Measurements from ENCODE around the gene EML4. TPM values are rescaled to one million over a fixed set of nuclear protein-coding genes. Genes with fewer than 3 reads are reported as not detected.

The EML4 gene
- total RNA-seq, 4 donors from 2014 or later = 27.4 to 96.8 (median 58.0) TPM

- TF ChIP-seq POLR2A (IDR thresholded peaks at IDR 0.05) = no peak
- TF ChIP-seq, protein P1, sequence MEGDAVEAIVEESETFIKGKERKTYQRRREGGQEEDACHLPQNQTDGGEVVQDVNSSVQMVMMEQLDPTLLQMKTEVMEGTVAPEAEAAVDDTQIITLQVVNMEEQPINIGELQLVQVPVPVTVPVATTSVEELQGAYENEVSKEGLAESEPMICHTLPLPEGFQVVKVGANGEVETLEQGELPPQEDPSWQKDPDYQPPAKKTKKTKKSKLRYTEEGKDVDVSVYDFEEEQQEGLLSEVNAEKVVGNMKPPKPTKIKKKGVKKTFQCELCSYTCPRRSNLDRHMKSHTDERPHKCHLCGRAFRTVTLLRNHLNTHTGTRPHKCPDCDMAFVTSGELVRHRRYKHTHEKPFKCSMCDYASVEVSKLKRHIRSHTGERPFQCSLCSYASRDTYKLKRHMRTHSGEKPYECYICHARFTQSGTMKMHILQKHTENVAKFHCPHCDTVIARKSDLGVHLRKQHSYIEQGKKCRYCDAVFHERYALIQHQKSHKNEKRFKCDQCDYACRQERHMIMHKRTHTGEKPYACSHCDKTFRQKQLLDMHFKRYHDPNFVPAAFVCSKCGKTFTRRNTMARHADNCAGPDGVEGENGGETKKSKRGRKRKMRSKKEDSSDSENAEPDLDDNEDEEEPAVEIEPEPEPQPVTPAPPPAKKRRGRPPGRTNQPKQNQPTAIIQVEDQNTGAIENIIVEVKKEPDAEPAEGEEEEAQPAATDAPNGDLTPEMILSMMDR (IDR thresholded peaks at IDR 0.05) = no peak
- H3K4me1 ChIP-seq = peaks cover 0 to 13% of the 10 kb centered on the region in 2 donors
- no peak overlapping the region for H3K4me3 ChIP-seq
- no peak overlapping the region for H3K27ac ChIP-seq
- no peaks in the 10 kb centered on the region for H3K9me3 ChIP-seq
- H3K36me3 ChIP-seq = no peaks in the 10 kb centered on the region
- no peak for DNase-seq
- intact Hi-C loops (cut with DNase I; ENCODE audit: low total_unique reads) = no loop called here
- no peaks in the 10 kb centered on the region for H3K27me3 ChIP-seq
These were observed 34.6 kb downstream of the EML4 start for GRCh38 chr2:42203792-42204191.

- H3K27me3 ChIP-seq = no peaks in the 10 kb centered on the region
- DNase-seq = no peak
- no peak overlapping the region for H3K27ac ChIP-seq
- intact Hi-C loops (cut with DNase I; ENCODE audit: low total_unique reads) = no loop called here
- no peak overlapping the region for H3K4me3 ChIP-seq
- peaks cover 0 to 13% of the 10 kb centered on the region in 2 donors for H3K4me1 ChIP-seq
- no peaks in the 10 kb centered on the region for H3K36me3 ChIP-seq
- H3K9me3 ChIP-seq = no peaks in the 10 kb centered on the region
- TF ChIP-seq, protein P1 (IDR thresholded peaks at IDR 0.05) = no peak
- TF ChIP-seq POLR2A (IDR thresholded peaks at IDR 0.05) = no peak
These were observed 36.2 kb downstream of the EML4 start for GRCh38 chr2:42205337-42205736.

- H3K36me3 ChIP-seq = no peaks in the 10 kb centered on the region
- no peak overlapping the region for H3K27ac ChIP-seq
- intact Hi-C loops (cut with DNase I; ENCODE audit: low total_unique reads) = no loop called here
- peaks cover 0 to 13% of the 10 kb centered on the region in 2 donors for H3K4me1 ChIP-seq
- DNase-seq = no peak
- no peak for TF ChIP-seq POLR2A (IDR thresholded peaks at IDR 0.05)
- TF ChIP-seq, protein P1 (IDR thresholded peaks at IDR 0.05) = no peak
- no peak overlapping the region for H3K4me3 ChIP-seq
- no peaks in the 10 kb centered on the region for H3K9me3 ChIP-seq
- H3K27me3 ChIP-seq = no peaks in the 10 kb centered on the region
These were observed 38.7 kb downstream of the EML4 start for GRCh38 chr2:42207826-42208225.

DNA sequence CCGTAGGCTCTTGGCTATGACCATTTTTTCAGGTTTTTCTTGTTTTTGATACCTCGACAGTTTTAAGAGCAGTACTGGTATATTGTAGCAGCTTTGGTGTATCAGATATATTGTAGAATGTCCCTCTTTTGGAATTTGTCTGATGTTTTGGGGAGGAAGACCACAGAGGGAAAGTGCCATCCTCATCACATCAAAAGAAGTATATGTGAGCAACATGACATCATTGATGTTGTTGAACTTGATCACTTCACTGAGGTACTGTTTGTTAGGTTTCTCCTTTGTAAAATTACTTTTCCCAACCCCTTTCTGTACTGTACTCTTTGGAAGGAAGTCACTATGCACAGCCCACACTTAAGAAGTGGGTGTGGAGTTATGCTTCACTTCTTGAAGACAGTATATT is 41.0 kb downstream of the EML4 start:
- TF ChIP-seq, protein P1 (IDR thresholded peaks at IDR 0.05) = no peak
- TF ChIP-seq POLR2A (IDR thresholded peaks at IDR 0.05) = no peak
- intact Hi-C loops (cut with DNase I; ENCODE audit: low total_unique reads) = no loop called here
- Histone ChIP-seq H3K4me1 (peaks cover 0 to 2% of the 10 kb centered on the region in 2 donors), H3K36me3 (no peaks in the 10 kb centered on the region), H3K4me3 (no peak overlapping the region), H3K27me3 (no peaks in the 10 kb centered on the region), H3K9me3 (no peaks in the 10 kb centered on the region), H3K27ac (no peak overlapping the region)
- no peak for DNase-seq

DNA sequence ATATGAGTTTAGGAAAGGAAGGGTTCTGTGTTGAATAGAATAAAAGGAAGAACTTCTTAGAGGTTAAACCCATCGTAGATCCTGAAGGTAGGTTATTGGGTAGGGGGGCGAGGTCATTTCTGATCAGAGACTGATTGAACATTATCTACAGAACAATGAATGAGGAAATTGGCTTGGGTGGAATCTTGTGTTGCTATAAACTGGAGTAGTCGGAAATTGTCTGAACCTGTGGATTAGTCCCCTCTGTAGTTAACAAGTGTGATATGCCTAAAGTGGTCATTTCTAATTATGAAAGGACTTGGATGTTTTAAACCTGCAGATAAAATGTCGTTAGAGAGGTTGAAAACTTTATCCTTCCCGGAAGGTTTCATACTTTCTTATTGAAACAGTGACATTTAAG is 42.1 kb downstream of the EML4 start:
- no peak for TF ChIP-seq POLR2A (IDR thresholded peaks at IDR 0.05)
- TF ChIP-seq, protein P1 (IDR thresholded peaks at IDR 0.05) = no peak
- intact Hi-C loops (cut with DNase I; ENCODE audit: low total_unique reads) = no loop called here
- no peaks in the 10 kb centered on the region for H3K27me3 ChIP-seq
- no peak overlapping the region for H3K27ac ChIP-seq
- no peaks in the 10 kb centered on the region for H3K36me3 ChIP-seq
- DNase-seq = no peak
- no peaks in the 10 kb centered on the region for H3K4me1 ChIP-seq
- H3K4me3 ChIP-seq = no peak overlapping the region
- no peaks in the 10 kb centered on the region for H3K9me3 ChIP-seq
